Measurements from ENCODE around the gene PIGT.

DNA sequence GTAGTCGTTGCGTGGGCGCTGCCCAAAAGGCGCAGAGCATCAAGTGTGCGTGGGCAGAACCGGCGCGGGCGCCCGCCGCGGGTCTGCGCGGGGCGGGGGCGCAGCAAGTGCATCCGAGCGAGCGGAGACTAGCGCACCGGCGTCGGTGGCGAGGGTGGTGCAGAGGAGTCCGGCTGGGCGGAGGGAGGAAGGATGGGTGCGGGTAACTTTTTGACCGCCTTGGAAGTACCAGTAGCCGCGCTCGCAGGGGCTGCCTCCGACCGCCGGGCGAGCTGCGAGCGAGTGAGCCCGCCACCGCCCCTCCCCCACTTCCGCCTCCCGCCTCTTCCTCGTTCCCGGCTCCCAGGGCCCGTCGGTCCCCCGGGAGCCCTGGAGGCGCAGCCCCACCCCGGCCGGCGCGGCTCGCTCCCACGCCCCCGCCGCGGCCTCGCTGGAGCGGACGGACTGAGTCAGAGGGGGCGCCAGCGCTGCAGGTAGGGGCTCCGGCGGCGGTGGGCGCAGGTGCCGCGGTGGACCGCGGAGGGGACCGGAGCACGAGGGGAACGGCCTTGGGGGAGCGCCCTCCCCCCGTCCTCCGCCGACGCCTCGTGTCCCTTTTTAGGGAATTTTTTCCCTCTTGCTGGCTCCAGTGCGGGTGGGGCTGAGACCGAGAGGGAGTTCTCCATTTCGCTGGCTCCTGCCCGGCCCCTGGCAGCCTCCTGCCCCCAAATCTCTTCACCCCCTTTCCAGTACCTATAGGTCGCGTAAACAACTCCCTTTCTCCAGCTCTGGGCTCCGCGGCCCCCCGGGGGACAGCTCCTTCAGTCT, 9.5 kb upstream of the PIGT start:
- TF ChIP-seq ZNF331 (CRISPR knock-in tag; IDR thresholded peaks at IDR 0.05; ENCODE audit: low read depth) (no peak), POLR2AphosphoS5 (IDR thresholded peaks at IDR 0.05; ENCODE audit: low read depth) (no peak; the same call in 1 of the 2 replicates), EZH2phosphoT487 (IDR thresholded peaks at IDR 0.05; ENCODE audit: unreplicated experiment) (no peak), STAT1 (IDR thresholded peaks at IDR 0.05; ENCODE audit: unreplicated experiment) (no peak)
- TF ChIP-seq, protein P1, sequence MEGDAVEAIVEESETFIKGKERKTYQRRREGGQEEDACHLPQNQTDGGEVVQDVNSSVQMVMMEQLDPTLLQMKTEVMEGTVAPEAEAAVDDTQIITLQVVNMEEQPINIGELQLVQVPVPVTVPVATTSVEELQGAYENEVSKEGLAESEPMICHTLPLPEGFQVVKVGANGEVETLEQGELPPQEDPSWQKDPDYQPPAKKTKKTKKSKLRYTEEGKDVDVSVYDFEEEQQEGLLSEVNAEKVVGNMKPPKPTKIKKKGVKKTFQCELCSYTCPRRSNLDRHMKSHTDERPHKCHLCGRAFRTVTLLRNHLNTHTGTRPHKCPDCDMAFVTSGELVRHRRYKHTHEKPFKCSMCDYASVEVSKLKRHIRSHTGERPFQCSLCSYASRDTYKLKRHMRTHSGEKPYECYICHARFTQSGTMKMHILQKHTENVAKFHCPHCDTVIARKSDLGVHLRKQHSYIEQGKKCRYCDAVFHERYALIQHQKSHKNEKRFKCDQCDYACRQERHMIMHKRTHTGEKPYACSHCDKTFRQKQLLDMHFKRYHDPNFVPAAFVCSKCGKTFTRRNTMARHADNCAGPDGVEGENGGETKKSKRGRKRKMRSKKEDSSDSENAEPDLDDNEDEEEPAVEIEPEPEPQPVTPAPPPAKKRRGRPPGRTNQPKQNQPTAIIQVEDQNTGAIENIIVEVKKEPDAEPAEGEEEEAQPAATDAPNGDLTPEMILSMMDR (conservative IDR thresholded peaks at IDR 0.05; ENCODE audit: low read depth in 2 of 2), result no peak
- TF ChIP-seq, protein P2, sequence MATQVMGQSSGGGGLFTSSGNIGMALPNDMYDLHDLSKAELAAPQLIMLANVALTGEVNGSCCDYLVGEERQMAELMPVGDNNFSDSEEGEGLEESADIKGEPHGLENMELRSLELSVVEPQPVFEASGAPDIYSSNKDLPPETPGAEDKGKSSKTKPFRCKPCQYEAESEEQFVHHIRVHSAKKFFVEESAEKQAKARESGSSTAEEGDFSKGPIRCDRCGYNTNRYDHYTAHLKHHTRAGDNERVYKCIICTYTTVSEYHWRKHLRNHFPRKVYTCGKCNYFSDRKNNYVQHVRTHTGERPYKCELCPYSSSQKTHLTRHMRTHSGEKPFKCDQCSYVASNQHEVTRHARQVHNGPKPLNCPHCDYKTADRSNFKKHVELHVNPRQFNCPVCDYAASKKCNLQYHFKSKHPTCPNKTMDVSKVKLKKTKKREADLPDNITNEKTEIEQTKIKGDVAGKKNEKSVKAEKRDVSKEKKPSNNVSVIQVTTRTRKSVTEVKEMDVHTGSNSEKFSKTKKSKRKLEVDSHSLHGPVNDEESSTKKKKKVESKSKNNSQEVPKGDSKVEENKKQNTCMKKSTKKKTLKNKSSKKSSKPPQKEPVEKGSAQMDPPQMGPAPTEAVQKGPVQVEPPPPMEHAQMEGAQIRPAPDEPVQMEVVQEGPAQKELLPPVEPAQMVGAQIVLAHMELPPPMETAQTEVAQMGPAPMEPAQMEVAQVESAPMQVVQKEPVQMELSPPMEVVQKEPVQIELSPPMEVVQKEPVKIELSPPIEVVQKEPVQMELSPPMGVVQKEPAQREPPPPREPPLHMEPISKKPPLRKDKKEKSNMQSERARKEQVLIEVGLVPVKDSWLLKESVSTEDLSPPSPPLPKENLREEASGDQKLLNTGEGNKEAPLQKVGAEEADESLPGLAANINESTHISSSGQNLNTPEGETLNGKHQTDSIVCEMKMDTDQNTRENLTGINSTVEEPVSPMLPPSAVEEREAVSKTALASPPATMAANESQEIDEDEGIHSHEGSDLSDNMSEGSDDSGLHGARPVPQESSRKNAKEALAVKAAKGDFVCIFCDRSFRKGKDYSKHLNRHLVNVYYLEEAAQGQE (IDR thresholded peaks at IDR 0.05; ENCODE audit: unreplicated experiment), result no peak
- TF ChIP-seq, protein P3, sequence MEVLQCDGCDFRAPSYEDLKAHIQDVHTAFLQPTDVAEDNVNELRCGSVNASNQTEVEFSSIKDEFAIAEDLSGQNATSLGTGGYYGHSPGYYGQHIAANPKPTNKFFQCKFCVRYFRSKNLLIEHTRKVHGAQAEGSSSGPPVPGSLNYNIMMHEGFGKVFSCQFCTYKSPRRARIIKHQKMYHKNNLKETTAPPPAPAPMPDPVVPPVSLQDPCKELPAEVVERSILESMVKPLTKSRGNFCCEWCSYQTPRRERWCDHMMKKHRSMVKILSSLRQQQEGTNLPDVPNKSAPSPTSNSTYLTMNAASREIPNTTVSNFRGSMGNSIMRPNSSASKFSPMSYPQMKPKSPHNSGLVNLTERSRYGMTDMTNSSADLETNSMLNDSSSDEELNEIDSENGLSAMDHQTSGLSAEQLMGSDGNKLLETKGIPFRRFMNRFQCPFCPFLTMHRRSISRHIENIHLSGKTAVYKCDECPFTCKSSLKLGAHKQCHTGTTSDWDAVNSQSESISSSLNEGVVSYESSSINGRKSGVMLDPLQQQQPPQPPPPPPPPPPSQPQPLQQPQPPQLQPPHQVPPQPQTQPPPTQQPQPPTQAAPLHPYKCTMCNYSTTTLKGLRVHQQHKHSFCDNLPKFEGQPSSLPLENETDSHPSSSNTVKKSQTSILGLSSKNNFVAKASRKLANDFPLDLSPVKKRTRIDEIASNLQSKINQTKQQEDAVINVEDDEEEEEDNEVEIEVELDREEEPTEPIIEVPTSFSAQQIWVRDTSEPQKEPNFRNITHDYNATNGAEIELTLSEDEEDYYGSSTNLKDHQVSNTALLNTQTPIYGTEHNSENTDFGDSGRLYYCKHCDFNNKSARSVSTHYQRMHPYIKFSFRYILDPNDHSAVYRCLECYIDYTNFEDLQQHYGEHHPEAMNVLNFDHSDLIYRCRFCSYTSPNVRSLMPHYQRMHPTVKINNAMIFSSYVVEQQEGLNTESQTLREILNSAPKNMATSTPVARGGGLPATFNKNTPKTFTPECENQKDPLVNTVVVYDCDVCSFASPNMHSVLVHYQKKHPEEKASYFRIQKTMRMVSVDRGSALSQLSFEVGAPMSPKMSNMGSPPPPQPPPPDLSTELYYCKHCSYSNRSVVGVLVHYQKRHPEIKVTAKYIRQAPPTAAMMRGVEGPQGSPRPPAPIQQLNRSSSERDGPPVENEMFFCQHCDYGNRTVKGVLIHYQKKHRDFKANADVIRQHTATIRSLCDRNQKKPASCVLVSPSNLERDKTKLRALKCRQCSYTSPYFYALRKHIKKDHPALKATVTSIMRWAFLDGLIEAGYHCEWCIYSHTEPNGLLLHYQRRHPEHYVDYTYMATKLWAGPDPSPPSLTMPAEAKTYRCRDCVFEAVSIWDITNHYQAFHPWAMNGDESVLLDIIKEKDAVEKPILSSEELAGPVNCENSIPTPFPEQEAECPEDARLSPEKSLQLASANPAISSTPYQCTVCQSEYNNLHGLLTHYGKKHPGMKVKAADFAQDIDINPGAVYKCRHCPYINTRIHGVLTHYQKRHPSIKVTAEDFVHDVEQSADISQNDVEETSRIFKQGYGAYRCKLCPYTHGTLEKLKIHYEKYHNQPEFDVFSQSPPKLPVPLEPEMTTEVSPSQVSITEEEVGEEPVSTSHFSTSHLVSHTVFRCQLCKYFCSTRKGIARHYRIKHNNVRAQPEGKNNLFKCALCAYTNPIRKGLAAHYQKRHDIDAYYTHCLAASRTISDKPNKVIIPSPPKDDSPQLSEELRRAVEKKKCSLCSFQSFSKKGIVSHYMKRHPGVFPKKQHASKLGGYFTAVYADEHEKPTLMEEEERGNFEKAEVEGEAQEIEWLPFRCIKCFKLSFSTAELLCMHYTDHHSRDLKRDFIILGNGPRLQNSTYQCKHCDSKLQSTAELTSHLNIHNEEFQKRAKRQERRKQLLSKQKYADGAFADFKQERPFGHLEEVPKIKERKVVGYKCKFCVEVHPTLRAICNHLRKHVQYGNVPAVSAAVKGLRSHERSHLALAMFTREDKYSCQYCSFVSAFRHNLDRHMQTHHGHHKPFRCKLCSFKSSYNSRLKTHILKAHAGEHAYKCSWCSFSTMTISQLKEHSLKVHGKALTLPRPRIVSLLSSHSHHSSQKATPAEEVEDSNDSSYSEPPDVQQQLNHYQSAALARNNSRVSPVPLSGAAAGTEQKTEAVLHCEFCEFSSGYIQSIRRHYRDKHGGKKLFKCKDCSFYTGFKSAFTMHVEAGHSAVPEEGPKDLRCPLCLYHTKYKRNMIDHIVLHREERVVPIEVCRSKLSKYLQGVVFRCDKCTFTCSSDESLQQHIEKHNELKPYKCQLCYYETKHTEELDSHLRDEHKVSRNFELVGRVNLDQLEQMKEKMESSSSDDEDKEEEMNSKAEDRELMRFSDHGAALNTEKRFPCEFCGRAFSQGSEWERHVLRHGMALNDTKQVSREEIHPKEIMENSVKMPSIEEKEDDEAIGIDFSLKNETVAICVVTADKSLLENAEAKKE (CRISPR knock-in tag; IDR thresholded peaks at IDR 0.05), result no peak

Measured in GM23338 (cell line).